Measurements from ENCODE around the gene MTERF1.

GRCh38 chr7:91898240-91898992 is 17.9 kb upstream of the MTERF1 start:
- TF ChIP-seq CTCF (IDR thresholded peaks at IDR 0.05) (no peak), POLR2A (IDR thresholded peaks at IDR 0.05) (no peak)
